Measurements from ENCODE around the gene LUC7L2.

DNA sequence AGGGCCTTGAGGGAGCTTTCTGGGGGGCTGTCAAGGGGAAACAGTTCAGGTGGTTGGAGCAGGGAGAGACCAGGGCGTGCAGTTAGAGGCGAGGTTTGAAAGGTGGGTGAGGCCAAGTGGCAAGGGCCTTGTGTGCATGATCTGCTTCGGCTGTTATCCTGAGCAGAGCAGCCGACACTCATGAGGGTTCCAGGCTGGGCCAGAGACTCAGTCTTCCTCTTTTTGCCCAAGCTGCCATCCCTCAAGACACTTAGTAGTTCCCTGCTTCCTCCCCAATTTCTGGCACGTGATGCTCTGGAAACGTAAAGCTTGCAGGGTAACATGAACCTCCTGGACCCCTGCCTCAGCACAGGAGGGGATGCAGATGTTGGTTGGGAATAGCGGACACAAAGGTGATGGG is 79.7 kb downstream of the LUC7L2 start:
- TF ChIP-seq EZH2 (IDR thresholded peaks at IDR 0.05), result no peak
- TF ChIP-seq, protein P1, sequence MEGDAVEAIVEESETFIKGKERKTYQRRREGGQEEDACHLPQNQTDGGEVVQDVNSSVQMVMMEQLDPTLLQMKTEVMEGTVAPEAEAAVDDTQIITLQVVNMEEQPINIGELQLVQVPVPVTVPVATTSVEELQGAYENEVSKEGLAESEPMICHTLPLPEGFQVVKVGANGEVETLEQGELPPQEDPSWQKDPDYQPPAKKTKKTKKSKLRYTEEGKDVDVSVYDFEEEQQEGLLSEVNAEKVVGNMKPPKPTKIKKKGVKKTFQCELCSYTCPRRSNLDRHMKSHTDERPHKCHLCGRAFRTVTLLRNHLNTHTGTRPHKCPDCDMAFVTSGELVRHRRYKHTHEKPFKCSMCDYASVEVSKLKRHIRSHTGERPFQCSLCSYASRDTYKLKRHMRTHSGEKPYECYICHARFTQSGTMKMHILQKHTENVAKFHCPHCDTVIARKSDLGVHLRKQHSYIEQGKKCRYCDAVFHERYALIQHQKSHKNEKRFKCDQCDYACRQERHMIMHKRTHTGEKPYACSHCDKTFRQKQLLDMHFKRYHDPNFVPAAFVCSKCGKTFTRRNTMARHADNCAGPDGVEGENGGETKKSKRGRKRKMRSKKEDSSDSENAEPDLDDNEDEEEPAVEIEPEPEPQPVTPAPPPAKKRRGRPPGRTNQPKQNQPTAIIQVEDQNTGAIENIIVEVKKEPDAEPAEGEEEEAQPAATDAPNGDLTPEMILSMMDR (IDR thresholded peaks at IDR 0.05), result no peak

All from neural progenitor cell (in vitro differentiated cells).